Measurements from ENCODE around the gene ABCA2. TPM values are rescaled to one million over a fixed set of nuclear protein-coding genes. Genes with fewer than 3 reads are reported as not detected.

Gene ABCA2
- total and polyA plus RNA-seq, 9 of the 15 experiments (the other 6 are each of a cell fraction or from before 2014, with no cell fraction given), result 0.69 to 16.3 (median 6.1) TPM; not detected in 2

DNA sequence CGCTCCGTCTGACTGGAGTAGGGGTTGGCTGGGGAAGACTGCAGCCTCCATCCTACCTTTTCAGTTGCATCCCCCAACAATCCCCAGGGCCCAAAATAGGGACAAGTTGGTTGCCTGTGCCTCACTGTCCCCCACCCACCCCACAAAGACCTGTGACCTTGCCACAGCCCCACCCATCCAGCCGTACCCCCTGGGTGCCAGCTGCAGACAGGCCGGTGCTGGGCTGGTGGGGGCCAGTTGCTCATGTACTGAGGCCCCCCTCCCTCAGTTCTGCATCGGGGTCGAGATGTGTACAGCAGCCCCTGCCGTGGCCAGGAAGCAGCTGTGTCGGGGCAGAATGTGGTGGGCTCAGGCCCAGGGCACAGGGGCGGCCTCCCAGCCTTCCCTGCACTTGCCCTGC is 44.9 kb downstream of the ABCA2 start (continued):
- TF ChIP-seq, protein P1, sequence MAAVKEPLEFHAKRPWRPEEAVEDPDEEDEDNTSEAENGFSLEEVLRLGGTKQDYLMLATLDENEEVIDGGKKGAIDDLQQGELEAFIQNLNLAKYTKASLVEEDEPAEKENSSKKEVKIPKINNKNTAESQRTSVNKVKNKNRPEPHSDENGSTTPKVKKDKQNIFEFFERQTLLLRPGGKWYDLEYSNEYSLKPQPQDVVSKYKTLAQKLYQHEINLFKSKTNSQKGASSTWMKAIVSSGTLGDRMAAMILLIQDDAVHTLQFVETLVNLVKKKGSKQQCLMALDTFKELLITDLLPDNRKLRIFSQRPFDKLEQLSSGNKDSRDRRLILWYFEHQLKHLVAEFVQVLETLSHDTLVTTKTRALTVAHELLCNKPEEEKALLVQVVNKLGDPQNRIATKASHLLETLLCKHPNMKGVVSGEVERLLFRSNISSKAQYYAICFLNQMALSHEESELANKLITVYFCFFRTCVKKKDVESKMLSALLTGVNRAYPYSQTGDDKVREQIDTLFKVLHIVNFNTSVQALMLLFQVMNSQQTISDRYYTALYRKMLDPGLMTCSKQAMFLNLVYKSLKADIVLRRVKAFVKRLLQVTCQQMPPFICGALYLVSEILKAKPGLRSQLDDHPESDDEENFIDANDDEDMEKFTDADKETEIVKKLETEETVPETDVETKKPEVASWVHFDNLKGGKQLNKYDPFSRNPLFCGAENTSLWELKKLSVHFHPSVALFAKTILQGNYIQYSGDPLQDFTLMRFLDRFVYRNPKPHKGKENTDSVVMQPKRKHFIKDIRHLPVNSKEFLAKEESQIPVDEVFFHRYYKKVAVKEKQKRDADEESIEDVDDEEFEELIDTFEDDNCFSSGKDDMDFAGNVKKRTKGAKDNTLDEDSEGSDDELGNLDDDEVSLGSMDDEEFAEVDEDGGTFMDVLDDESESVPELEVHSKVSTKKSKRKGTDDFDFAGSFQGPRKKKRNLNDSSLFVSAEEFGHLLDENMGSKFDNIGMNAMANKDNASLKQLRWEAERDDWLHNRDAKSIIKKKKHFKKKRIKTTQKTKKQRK (IDR thresholded peaks at IDR 0.05; ENCODE audit: borderline replicate concordance, low read depth, low read length), result no peak
- TF ChIP-seq, protein P2, sequence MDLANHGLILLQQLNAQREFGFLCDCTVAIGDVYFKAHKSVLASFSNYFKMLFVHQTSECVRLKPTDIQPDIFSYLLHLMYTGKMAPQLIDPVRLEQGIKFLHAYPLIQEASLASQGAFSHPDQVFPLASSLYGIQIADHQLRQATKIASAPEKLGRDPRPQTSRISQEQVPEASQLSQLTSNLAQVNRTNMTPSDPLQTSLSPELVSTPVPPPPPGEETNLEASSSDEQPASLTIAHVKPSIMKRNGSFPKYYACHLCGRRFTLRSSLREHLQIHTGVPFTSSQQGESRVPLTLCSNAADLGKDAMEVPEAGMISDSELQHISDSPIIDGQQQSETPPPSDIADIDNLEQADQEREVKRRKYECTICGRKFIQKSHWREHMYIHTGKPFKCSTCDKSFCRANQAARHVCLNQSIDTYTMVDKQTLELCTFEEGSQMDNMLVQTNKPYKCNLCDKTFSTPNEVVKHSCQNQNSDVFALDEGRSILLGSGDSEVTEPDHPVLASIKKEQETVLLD (IDR thresholded peaks at IDR 0.05), result no peak
- TF ChIP-seq ETS2 (tag; IDR thresholded peaks at IDR 0.05; ENCODE audit: borderline replicate concordance, poor library complexity, severe bottlenecking), result no peak
- TF ChIP-seq ETV5 (CRISPR knock-in tag; IDR thresholded peaks at IDR 0.05; ENCODE audit: low read depth), result no peak
- TF ChIP-seq ZNF232 (CRISPR knock-in tag; IDR thresholded peaks at IDR 0.05), result no peak
- no peak for TF ChIP-seq SMAD3 (CRISPR knock-in tag; conservative IDR thresholded peaks at IDR 0.05)
- TF ChIP-seq DMBX1 (CRISPR knock-in tag; IDR thresholded peaks at IDR 0.05; ENCODE audit: borderline replicate concordance), result no peak
- no peak for TF ChIP-seq FOXP1 (CRISPR knock-in tag; IDR thresholded peaks at IDR 0.05)
- no peak for TF ChIP-seq PHF21A (IDR thresholded peaks at IDR 0.05; ENCODE audit: borderline replicate concordance, low read depth)
- no peak for TF ChIP-seq TRIM28 (IDR thresholded peaks at IDR 0.05)
- TF ChIP-seq MTA2 (IDR thresholded peaks at IDR 0.05; ENCODE audit: low read depth), result no peak
- TF ChIP-seq, protein P3, sequence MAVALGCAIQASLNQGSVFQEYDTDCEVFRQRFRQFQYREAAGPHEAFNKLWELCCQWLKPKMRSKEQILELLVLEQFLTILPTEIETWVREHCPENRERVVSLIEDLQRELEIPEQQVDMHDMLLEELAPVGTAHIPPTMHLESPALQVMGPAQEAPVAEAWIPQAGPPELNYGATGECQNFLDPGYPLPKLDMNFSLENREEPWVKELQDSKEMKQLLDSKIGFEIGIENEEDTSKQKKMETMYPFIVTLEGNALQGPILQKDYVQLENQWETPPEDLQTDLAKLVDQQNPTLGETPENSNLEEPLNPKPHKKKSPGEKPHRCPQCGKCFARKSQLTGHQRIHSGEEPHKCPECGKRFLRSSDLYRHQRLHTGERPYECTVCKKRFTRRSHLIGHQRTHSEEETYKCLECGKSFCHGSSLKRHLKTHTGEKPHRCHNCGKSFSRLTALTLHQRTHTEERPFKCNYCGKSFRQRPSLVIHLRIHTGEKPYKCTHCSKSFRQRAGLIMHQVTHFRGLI (CRISPR knock-in tag; IDR thresholded peaks at IDR 0.05), result no peak
- no peak for TF ChIP-seq CHD1 (IDR thresholded peaks at IDR 0.05; ENCODE audit: low read length)
